GM12878 (cell line): ENCODE results near the gene RIT2. TPM values are rescaled to one million over a fixed set of nuclear protein-coding genes. Genes with fewer than 3 reads are reported as not detected.

ENCODE experiments used
- ATAC-seq: fragments of 200-7000 bp; cut with Tn5 transposase; 3 replicates; pipeline ENCODE4 v1.9.1; 2020; ENCODE audit warnings: mild to moderate bottlenecking, moderate library complexity
- BruUV-seq: library from RNA; stranded (reverse); fragments of 400-500 nt; replicated peaks from 2 replicates; lab custom pipeline; 2021; lab: Mats Ljungman, UMichigan
- CTCF ChIA-PET: fragments of 300-600 bp; sonication (Branson Sonifier 250); formaldehyde crosslinking; extraction: SDS; loops from one replicate; lab custom pipeline; 2021; ENCODE audit warnings: inconsistent platforms; lab: Yijun Ruan, JAX
- POLR2A ChIA-PET: fragments of 350-600 bp; formaldehyde crosslinking; extraction: SDS; loops from one replicate; lab custom pipeline; 2021; ENCODE audit warnings: inconsistent platforms; lab: Charles Lee
- RAD21 ChIA-PET: fragments of 300-600 bp; sonication (Branson Sonifier 250); formaldehyde crosslinking; loops from one replicate; lab custom pipeline; 2023; ENCODE audit warnings: antibody characterized with exemption; ENCODE audit not compliant: unreplicated experiment; lab: Charles Lee
- SMC1A ChIA-PET: fragments of 300-600 bp; sonication (Branson Sonifier 250); formaldehyde crosslinking; loops from one replicate; lab custom pipeline; 2023; ENCODE audit not compliant: unreplicated experiment, uncharacterized antibody; lab: Charles Lee
- DNase-seq: peaks from one replicate; pipeline ENCODE4 v3.0.0-alpha.2; 2011; ENCODE audit warnings: low read depth, low spot score
- FAIRE-seq: peaks from 3 replicates; lab custom pipeline; 2011; peaks lifted over from hg19 to GRCh38; lab: Jason Lieb, UNC
- H2AFZ ChIP-seq: 2 replicates; pipeline ENCODE4 v1.6.0; 2011; ENCODE audit warnings: low read depth, low read length, control low read depth; ENCODE audit not compliant: control insufficient read depth
- H3K27ac ChIP-seq: 2 replicates; pipeline ENCODE4 v1.5.1; 2011; ENCODE audit warnings: control low read depth; ENCODE audit not compliant: control insufficient read depth, insufficient read depth
- H3K27me3 ChIP-seq, 2 experiments: replicated peaks in 1 of 2; 2 replicates each; pipeline versions ENCODE4 v1.6.0 to v1.6.1; 2011; ENCODE audit warnings: low read length in 1 of 2; ENCODE audit not compliant: control insufficient read depth in 2 of 2, insufficient read depth in 2 of 2
- H3K36me3 ChIP-seq, 2 experiments: 2 replicates each; pipeline ENCODE4 v1.5.1; 2011; ENCODE audit warnings: low read length in 1 of 2; ENCODE audit not compliant: control insufficient read depth in 2 of 2, insufficient read depth in 2 of 2
- H3K4me1 ChIP-seq: 2 replicates; pipeline ENCODE4 v1.6.1; 2011; ENCODE audit warnings: mild to moderate bottlenecking, low read length, moderate library complexity, mixed read lengths; ENCODE audit not compliant: control insufficient read depth, insufficient read depth
- H3K4me2 ChIP-seq: 2 replicates; pipeline ENCODE4 v1.6.0; 2011; ENCODE audit warnings: control low read depth; ENCODE audit not compliant: control insufficient read depth, insufficient read depth
- H3K4me3 ChIP-seq: fragments of 200-600 bp; sonication (generic); 2 replicates; pipeline ENCODE4 v1.5.1; 2016
- H3K79me2 ChIP-seq: 2 replicates; pipeline ENCODE4 v1.6.0; 2011; ENCODE audit warnings: low read length; ENCODE audit not compliant: control insufficient read depth, insufficient read depth
- H3K9ac ChIP-seq: 2 replicates; pipeline ENCODE4 v1.8.0; 2011; ENCODE audit warnings: low read length, control low read depth, mixed read lengths; ENCODE audit not compliant: control insufficient read depth, insufficient read depth
- H3K9me3 ChIP-seq: replicated peaks from 3 replicates; pipeline ENCODE4 v1.5.1; 2011; ENCODE audit warnings: mild to moderate bottlenecking, low read length; ENCODE audit not compliant: control insufficient read depth, insufficient read depth
- H4K20me1 ChIP-seq: 2 replicates; pipeline ENCODE4 v1.6.0; 2011; ENCODE audit not compliant: control insufficient read depth, insufficient read depth
- ASH2L ChIP-seq: fragments of 300-600, 200-600 bp; sonication (generic); IDR thresholded peaks from 2 replicates; pipeline ENCODE4 v1.6.1; 2017; ENCODE audit warnings: low read depth, mild to moderate bottlenecking, borderline replicate concordance
- ATF2 ChIP-seq: IDR thresholded peaks from 2 replicates; pipeline ENCODE4 v1.6.1; 2012; ENCODE audit warnings: low read length, inconsistent platforms
- BMI1 ChIP-seq: fragments of 450-650 bp; IDR thresholded peaks from 2 replicates; pipeline ENCODE4 v1.6.1; 2016; ENCODE audit warnings: mild to moderate bottlenecking, moderate library complexity, borderline replicate concordance
- CHD2 ChIP-seq: IDR thresholded peaks from 2 replicates; pipeline ENCODE4 v1.6.1; 2011; ENCODE audit warnings: low read depth, low read length, improper control_type of control experiment, borderline replicate concordance
- CTCF ChIP-seq, 3 experiments: IDR thresholded peaks in 2 of 3; conservative IDR thresholded peaks in 1 of 3; 2 replicates each; pipeline ENCODE4 v1.5.1; 2011; ENCODE audit warnings: low read depth in 3 of 3, low read length in 3 of 3, mild to moderate bottlenecking in 3 of 3, control low read depth in 2 of 3, moderate library complexity in 2 of 3, inconsistent platforms in 1 of 3, mixed read lengths in 1 of 3; ENCODE audit not compliant: control insufficient read depth in 2 of 3, insufficient read depth in 1 of 3; ENCODE audit errors: extremely low read depth in 1 of 3
- FOXK2 ChIP-seq: fragments of 450-650 bp; IDR thresholded peaks from 2 replicates; pipeline ENCODE4 v1.6.1; 2017; ENCODE audit warnings: mild to moderate bottlenecking, moderate library complexity
- IKZF1 ChIP-seq: fragments of 450-650 bp; conservative IDR thresholded peaks from 2 replicates; pipeline ENCODE4 v1.6.1; 2017; ENCODE audit warnings: antibody characterized with exemption, mild to moderate bottlenecking
- IRF3 ChIP-seq: fragments of 450-650 bp; IDR thresholded peaks from 2 replicates; pipeline ENCODE4 v1.6.1; 2014; ENCODE audit warnings: mild to moderate bottlenecking
- POLR2AphosphoS5 ChIP-seq: IDR thresholded peaks from 2 replicates; pipeline ENCODE4 v1.6.1; 2011; ENCODE audit warnings: mild to moderate bottlenecking, low read length, inconsistent platforms
- PRDM15 ChIP-seq: fragments of 450-650 bp; formaldehyde crosslinking; IDR thresholded peaks from 2 replicates; pipeline ENCODE4 v1.4.0; 2020; ENCODE audit warnings: mild to moderate bottlenecking, moderate library complexity
- RAD51 ChIP-seq: fragments of 450-650 bp; IDR thresholded peaks from 2 replicates; pipeline ENCODE4 v1.6.1; 2016; ENCODE audit warnings: moderate library complexity, mild to moderate bottlenecking, inconsistent platforms
- SMAD5 ChIP-seq: IDR thresholded peaks from 2 replicates; pipeline ENCODE4 v1.6.1; 2016; ENCODE audit warnings: antibody characterized with exemption, low read depth
- TBL1XR1 ChIP-seq: IDR thresholded peaks from 2 replicates; pipeline ENCODE4 v1.6.1; 2012; ENCODE audit warnings: low read depth, low read length, improper control_type of control experiment
- YBX1 ChIP-seq: fragments of 450-650 bp; IDR thresholded peaks from 2 replicates; pipeline ENCODE4 v1.6.1; 2016; ENCODE audit warnings: antibody characterized with exemption
- ZNF384 ChIP-seq: IDR thresholded peaks from 2 replicates; pipeline ENCODE4 v1.6.1; 2012; ENCODE audit warnings: low read depth, mild to moderate bottlenecking, low read length, improper control_type of control experiment, borderline replicate concordance
- WGBS: methylation state at CpG from one replicate; pipeline ENCODE4 v1.1.6; 2016; ENCODE audit warnings: low lambda C conversion rate; ENCODE audit not compliant: insufficient replicate concordance, insufficient coverage; ENCODE audit errors: missing lambda C conversion rate; 5-methylcytosine and 5-hydroxymethylcytosine counted together
- in situ Hi-C: fragments of 300-500 bp; cut with MboI; formaldehyde crosslinking; loops from 9 replicates; pipeline ENCODE4 v1.14.3; 2018; ENCODE audit warnings: mixed read lengths
- intact Hi-C: fragments of 100-400 bp; cut with micrococcal nuclease; formaldehyde crosslinking; loops from one replicate; pipeline ENCODE4 v1.14.2; 2022; ENCODE audit not compliant: unreplicated experiment
- polyA plus RNA-seq, 11 experiments: library from polyadenylated mRNA; depleted of rRNA in 4 of 11; unstranded in 6 of 11; stranded (reverse) in 5 of 11; fragments of >200 nt; fragmentation: Nextera tagmentation in 4 of 11; fragmentation: Illumina TruSeq in 1 of 11; extraction: Ambion mirVana in 4 of 11; extraction: Trizol in 1 of 11; gene quantifications; 1 replicate in 1 of 11; 2 replicates in 10 of 11; pipeline versions ENCODE4 v1.2.1 to v1.2.3, GENCODE V29; 2011 to 2016; ENCODE audit warnings: inconsistent platforms in 2 of 11, missing spikeins in 2 of 11, low read depth in 1 of 11
- total RNA-seq, 4 experiments: library from RNA; depleted of rRNA in 3 of 4; stranded (reverse); fragments of >200 nt in 3 of 4; fragmentation: Illumina TruSeq in 1 of 4; extraction: Trizol in 1 of 4; gene quantifications; 2 replicates each; pipeline versions ENCODE4 v1.2.1 to v1.2.3, GENCODE V29; 2013 to 2021

The RIT2 gene
- total and polyA plus RNA-seq, 10 of the 15 experiments (the other 5 are each of a cell fraction or from before 2014, with no cell fraction given): not detected

- ChIA-PET RAD21 (no interaction called here), SMC1A (interaction anchor here (0.6 to 0.9 kb wide), 2 partner anchors 22 to 908 kb away, joined by 3 read pairs; no protein-coding TSS in a partner anchor), POLR2A (no interaction called here), CTCF (no interaction called here)
- DNase-seq (no peak), ATAC-seq (no peak), FAIRE-seq (no peak)
- intact Hi-C loops (no loop called here), in situ Hi-C loops (no loop called here)
- no peak overlapping the region for H2AFZ ChIP-seq
- H3K9me3 ChIP-seq: no peaks in the 10 kb centered on the region
- no peaks in the 10 kb centered on the region for H3K79me2 ChIP-seq
- no peak overlapping the region for H3K4me2 ChIP-seq
- H3K4me3 ChIP-seq: no peak overlapping the region
- no peaks in the 10 kb centered on the region for H4K20me1 ChIP-seq
- 30% methylated on average over 4 of the region's 4 CpGs for WGBS
- BruUV-seq: no TSS peak
- H3K9ac ChIP-seq: no peak overlapping the region
- H3K27me3 ChIP-seq: no peaks in the 10 kb centered on the region
- H3K36me3 ChIP-seq: no peaks in the 10 kb centered on the region
- H3K4me1 ChIP-seq: no peaks in the 10 kb centered on the region
- H3K27ac ChIP-seq: no peak overlapping the region
- TF ChIP-seq RAD51: no peak
- TF ChIP-seq POLR2AphosphoS5: no peak
- TF ChIP-seq BMI1: no peak
- TF ChIP-seq CHD2: no peak
- TF ChIP-seq TBL1XR1: no peak
- TF ChIP-seq IKZF1: no peak
- no peak for TF ChIP-seq PRDM15 (CRISPR knock-in tag)
- TF ChIP-seq SMAD5: no peak
- TF ChIP-seq YBX1: no peak
- no peak for TF ChIP-seq CTCF (IDR thresholded peaks at IDR 0.05 in 2 of 3, conservative IDR thresholded peaks at IDR 0.05 in 1 of 3; ENCODE audit: control insufficient read depth in 2 of 3, extremely low read depth in 1 of 3, insufficient read depth in 1 of 3, low read depth in 3 of 3, low read length in 3 of 3)
- no peak for TF ChIP-seq ZNF384
- no peak for TF ChIP-seq ATF2
- no peak for TF ChIP-seq ASH2L
- TF ChIP-seq FOXK2: no peak
- no peak for TF ChIP-seq IRF3
Observed at GRCh38 chr18:42778445-42779042, 336.9 kb downstream of the RIT2 start.
